ENCODE measurements around the gene TSC1.
A peak's percentile ranks its signal among the peaks of the same experiment; 100 is the strongest.

Gene TSC1

DNA sequence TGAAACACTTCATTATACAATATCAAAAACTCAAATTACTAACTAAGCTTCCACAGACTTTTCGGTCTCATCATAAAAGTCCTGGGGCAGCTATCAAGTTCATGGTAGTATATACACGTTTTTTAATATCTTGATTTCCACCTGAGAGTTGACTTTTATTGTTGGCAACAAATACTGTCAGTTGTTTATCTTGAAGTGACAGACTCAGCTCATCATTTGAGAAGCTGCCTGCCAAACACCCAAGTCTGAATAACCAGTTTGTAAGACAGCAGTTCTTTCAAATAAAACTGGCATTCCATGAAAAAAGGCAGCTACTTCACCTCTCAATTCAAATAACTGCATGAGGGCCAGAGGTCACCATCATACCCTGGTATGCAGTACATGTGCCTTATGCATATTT is 35.1 kb downstream of the TSC1 start:
- TF ChIP-seq, protein P1, sequence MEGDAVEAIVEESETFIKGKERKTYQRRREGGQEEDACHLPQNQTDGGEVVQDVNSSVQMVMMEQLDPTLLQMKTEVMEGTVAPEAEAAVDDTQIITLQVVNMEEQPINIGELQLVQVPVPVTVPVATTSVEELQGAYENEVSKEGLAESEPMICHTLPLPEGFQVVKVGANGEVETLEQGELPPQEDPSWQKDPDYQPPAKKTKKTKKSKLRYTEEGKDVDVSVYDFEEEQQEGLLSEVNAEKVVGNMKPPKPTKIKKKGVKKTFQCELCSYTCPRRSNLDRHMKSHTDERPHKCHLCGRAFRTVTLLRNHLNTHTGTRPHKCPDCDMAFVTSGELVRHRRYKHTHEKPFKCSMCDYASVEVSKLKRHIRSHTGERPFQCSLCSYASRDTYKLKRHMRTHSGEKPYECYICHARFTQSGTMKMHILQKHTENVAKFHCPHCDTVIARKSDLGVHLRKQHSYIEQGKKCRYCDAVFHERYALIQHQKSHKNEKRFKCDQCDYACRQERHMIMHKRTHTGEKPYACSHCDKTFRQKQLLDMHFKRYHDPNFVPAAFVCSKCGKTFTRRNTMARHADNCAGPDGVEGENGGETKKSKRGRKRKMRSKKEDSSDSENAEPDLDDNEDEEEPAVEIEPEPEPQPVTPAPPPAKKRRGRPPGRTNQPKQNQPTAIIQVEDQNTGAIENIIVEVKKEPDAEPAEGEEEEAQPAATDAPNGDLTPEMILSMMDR (IDR thresholded peaks at IDR 0.05; ENCODE audit: low read depth, low read length) = no peak
- H3K4me3 ChIP-seq (ENCODE audit: low read depth, low read length) = no peak overlapping the region

DNA sequence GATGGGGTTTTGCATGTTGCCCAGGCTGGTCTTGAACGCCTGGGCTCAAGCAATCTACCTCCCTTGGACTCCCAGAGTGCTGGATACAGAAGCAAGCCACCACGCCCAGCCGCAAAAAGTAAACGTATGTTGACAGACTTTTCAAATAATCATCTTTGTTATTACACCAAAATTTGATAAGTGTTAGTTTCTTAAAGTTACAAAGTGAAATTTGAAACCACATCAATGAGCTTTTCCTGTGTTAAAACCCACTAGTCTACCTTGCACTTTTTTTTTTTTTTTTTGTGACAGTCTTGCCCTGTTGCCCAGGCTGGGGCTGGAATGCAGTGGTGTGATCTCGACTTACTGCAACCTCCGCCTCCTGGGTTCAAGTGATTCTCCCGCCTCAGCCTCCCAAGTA is 35.8 kb downstream of the TSC1 start:
- TF ChIP-seq, protein P1 (IDR thresholded peaks at IDR 0.05; ENCODE audit: low read depth, low read length) = no peak
- H3K4me3 ChIP-seq (ENCODE audit: low read depth, low read length) = no peak overlapping the region

DNA sequence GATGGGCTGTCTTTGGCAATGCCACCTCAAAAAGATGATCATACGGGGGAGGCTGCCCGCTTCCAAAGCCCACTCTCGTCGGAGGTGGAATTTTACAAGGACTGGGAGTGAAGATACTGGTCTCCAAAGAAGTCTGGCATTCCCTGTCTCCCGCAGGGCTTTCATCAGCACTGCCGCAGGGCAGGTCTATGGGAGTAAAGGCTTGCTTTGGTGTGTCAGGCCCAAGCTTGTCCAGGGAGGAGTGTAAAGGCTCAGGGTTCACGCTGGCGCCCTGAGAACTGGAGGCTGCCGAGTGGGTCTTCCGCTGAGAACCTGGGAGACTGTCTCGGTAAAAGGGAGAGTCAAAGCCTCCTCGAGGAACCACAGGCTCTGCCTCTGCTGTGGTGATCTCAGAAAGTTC is 38.7 kb downstream of the TSC1 start:
- TF ChIP-seq, protein P1 (IDR thresholded peaks at IDR 0.05; ENCODE audit: low read depth, low read length) = no peak
- no peak overlapping the region for H3K4me3 ChIP-seq (ENCODE audit: low read depth, low read length)

DNA sequence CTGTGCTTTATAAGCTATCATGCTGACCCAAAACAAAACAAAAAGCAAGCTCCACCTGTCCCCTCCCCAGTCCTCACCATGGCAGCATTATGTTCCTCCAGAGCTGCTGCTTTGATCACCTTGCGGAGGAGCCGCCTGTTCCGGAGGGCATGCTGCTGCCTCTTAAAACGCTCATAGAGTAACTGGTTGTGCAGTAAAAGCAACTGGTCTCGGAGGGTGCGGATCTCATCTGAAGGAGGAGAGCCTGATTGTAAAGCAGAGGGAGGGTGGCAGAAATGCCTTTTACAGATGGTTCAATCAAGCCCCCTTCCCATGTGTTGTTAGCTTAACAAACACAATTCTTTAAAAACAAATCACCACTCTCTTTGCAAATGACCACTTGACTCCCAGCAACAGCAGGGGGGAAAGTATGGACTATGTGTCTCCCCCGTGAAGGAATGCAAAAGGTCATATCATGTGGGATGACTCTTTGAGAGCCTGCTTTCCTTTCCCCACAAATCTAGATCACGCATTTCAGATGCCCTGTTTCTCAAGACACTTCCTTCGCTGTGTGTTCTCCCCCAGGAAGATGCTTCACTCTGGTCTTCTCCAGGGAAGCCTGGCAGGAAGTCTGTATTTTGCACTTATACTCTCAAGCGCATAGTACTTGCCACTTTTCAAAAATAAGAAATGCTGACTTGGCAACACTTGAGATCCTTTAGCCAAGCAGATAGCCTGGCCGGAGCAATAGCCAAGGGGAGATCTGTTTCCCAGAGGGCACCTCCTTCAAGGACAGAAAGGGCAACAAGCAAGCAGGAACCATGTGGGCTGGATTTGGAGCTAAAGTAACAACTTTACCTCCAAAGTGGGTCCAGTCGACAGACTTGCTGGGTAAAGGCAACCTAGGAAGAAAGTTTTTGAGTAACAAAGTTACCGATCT is 40.6 kb downstream of the TSC1 start:
- no peak overlapping the region for H3K4me3 ChIP-seq (ENCODE audit: low read depth, low read length)
- TF ChIP-seq, protein P1 (IDR thresholded peaks at IDR 0.05; ENCODE audit: low read depth, low read length) = no peak

DNA sequence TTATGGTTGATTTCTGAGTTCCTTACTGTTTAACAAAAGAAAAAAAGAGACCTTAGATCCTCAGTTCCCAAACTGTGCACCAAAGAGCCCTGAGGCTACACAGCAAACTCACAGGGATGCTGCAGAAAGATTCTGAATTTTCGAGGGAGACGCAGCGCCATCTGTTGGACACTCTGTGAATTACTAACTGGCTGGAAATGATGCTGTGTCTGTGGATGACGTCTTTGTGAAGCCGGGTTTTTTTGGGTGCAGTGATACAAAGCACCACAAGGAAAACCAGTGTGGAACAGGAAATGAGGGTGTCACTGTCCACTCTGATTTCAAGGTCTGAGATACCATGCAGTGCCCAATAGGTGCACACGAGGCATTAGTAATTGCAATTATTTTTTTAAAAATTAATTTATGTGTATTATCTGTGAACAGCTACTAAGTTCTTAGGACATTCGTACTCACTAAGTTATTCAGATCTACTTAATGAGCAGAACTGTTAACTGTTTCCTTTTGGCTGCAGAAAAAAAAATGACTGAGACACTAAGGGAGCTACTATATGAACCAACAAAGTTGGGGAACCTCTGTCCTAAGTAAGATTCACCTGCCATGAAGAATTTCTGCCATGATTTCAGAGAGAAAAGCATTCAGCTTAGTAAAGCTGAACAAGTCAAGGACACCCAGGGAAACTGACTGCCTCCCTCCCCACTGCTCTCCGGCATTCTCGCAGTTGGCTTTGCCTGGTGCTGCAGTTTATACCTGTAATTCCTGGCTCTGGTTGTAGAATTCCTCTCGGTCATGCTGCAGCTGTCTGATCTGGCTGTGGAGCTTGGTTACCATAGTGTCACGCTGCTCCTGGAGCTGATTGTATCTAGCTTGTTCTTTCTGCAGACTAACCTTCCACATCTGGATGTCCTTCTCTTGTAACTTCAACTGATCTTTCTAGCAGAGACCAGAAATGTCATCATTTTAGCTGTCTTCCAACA is 42.3 kb downstream of the TSC1 start:
- TF ChIP-seq, protein P1 (IDR thresholded peaks at IDR 0.05; ENCODE audit: low read depth, low read length) = peak; percentile 76
- no peak overlapping the region for H3K4me3 ChIP-seq (ENCODE audit: low read depth, low read length)

DNA sequence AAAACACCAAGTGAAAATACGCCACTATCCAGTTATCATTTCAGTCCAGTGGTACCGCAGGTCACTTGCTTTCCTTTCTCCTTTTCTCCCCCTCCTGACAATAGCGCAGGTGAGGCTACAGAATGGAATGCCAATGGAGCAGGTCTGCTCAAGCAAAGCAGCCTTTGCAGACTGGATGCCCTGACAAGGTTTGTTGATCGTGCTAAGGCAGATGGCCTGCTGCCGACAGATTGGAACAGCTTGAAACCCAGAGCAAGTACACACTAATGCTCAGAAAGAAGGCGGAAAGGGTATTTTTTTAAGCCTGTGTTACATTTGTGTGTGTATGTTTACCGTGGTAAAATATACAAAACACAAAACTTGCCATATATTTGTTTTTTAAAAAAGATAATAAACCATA is 46.4 kb downstream of the TSC1 start:
- TF ChIP-seq, protein P1 (IDR thresholded peaks at IDR 0.05; ENCODE audit: low read depth, low read length) = no peak
- H3K4me3 ChIP-seq (ENCODE audit: low read depth, low read length) = no peak overlapping the region

All from WI38 (cell line).